ENCODE data around the gene RAD23B. TPM values are rescaled to one million over a fixed set of nuclear protein-coding genes. Genes with fewer than 3 reads are reported as not detected.

RAD23B gene
- total RNA-seq, 2 experiments from 2014 or later: 104 to 106 TPM

DNA sequence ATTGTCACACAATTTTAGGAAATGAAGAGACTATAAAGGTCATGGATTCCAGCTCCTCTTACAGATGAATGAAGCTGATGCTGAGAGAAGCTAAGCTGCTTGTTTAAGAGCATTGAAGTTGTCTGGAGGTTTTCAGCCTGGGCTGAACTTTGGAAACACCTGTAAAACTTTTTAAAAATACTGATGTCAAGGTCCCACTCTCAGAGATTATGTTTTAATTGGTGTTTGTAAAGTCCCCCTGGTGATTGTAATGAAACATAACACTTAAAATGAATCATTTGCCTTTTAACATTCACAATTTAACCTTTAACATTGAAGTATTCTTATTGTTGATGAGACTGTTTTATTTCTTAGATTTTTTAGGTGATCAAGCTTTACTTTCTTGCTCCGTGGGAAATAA lies 16.4 kb downstream of the RAD23B start:
- ChIA-PET POLR2A (no interaction called here), CTCF (interaction anchor here (1.2 kb wide), 2 partner anchors 13 to 43 kb away, joined by 3 to 4 read pairs; no protein-coding TSS in a partner anchor)
- H3K36me3 Mint-ChIP-seq (ENCODE audit: low read depth): peaks cover 16% of the 10 kb centered on the region
- H3K4me1 Mint-ChIP-seq (ENCODE audit: low read depth): peaks cover 27% of the 10 kb centered on the region
- H3K27me3 Mint-ChIP-seq (ENCODE audit: low read depth): no peaks in the 10 kb centered on the region
- ATAC-seq (no peak), DNase-seq (no peak)
- no peak overlapping the region for H3K4me3 Mint-ChIP-seq
- no peak overlapping the region for H3K27ac Mint-ChIP-seq
- H3K9me3 Mint-ChIP-seq (ENCODE audit: insufficient read depth): no peaks in the 10 kb centered on the region

DNA sequence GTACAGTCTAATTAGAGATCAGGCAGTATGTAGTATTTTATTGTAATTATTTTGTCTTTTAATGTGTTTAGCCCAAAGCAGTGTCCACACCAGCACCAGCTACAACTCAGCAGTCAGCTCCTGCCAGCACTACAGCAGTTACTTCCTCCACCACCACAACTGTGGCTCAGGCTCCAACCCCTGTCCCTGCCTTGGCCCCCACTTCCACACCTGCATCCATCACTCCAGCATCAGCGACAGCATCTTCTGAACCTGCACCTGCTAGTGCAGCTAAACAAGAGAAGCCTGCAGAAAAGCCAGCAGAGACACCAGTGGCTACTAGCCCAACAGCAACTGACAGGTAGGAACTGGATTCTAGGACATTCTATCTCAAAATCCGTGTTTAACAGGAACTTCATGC lies 23.2 kb downstream of the RAD23B start:
- POLR2A ChIA-PET: interaction anchor here (2.7 kb wide), 1 partner anchor 23 kb away, joined by 6 read pairs; the partner anchor contains the start of gene RAD23B
- no peak for ATAC-seq
- Mint-ChIP-seq H3K27ac (no peak overlapping the region), H3K27me3 (ENCODE audit: low read depth) (no peaks in the 10 kb centered on the region), H3K4me3 (no peak overlapping the region), H3K36me3 (ENCODE audit: low read depth) (peaks cover 53% of the 10 kb centered on the region), H3K4me1 (ENCODE audit: low read depth) (peaks cover 36% of the 10 kb centered on the region), H3K9me3 (ENCODE audit: insufficient read depth) (no peaks in the 10 kb centered on the region)
- CTCF ChIA-PET: interaction anchor here (0.9 to 1.0 kb wide), 2 partner anchors 9 to 35 kb away, joined by 3 to 4 read pairs; no protein-coding TSS in a partner anchor
- DNase-seq: no peak

DNA sequence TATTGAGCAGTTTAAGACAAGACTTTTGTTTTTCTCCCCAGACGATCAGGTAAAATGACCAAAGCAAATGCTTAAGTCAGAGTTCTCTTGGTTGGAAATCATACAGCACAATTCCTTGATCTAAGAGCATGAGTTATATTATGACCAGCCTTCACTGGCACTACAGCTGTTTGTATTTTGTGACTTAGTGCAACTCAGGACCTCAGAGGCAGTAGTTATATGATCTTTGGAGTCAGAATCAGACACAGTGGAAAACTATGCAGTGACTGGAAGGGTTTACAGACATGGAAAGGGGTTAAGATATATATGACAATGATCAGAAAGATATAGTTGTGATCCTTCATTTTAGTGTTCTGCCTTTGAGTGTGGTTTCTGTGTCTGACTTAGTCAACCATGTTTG lies 24.3 kb downstream of the RAD23B start:
- ChIA-PET POLR2A (interaction anchor here (2.7 kb wide), 1 partner anchor 24 kb away, joined by 6 read pairs; the partner anchor contains the start of gene RAD23B), CTCF (interaction anchor here (1.0 kb wide), 1 partner anchor 34 kb away, joined by 4 read pairs; no protein-coding TSS in a partner anchor)
- H3K36me3 Mint-ChIP-seq (ENCODE audit: low read depth): peaks cover 58% of the 10 kb centered on the region
- DNase-seq (no peak), ATAC-seq (no peak)
- no peak overlapping the region for H3K27ac Mint-ChIP-seq
- H3K4me3 Mint-ChIP-seq: no peak overlapping the region
- H3K9me3 Mint-ChIP-seq (ENCODE audit: insufficient read depth): no peaks in the 10 kb centered on the region
- peaks cover 40% of the 10 kb centered on the region for H3K4me1 Mint-ChIP-seq (ENCODE audit: low read depth)
- H3K27me3 Mint-ChIP-seq (ENCODE audit: low read depth): no peaks in the 10 kb centered on the region

DNA sequence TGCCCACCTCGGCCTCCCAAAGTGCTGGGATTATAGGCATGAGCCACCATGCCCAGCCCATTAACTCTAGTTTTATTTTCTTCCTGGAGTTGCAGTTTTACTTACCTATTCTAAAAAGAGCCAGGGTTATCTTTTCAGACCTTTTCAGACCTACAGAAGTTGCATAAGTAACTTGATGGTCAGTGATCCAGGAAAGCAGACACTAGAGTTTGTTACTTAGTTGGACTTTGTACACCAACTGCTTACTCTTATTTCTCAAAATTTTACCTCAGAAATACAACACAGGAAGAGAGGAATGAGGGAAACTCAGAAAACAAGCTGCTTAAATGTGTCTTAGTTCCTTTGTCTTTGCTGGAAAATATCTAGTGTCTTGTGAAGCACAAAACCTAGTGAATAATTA lies 25.4 kb downstream of the RAD23B start:
- H3K4me1 Mint-ChIP-seq (ENCODE audit: low read depth): peaks cover 47% of the 10 kb centered on the region
- H3K27me3 Mint-ChIP-seq (ENCODE audit: low read depth): no peaks in the 10 kb centered on the region
- ATAC-seq: no peak
- no peak for DNase-seq
- no peaks in the 10 kb centered on the region for H3K9me3 Mint-ChIP-seq (ENCODE audit: insufficient read depth)
- peaks cover 69% of the 10 kb centered on the region for H3K36me3 Mint-ChIP-seq (ENCODE audit: low read depth)
- peak overlapping the region; percentile 67 for H3K27ac Mint-ChIP-seq
- H3K4me3 Mint-ChIP-seq: no peak overlapping the region
- POLR2A ChIA-PET: interaction anchor here (2.7 kb wide), 1 partner anchor 25 kb away, joined by 6 read pairs; the partner anchor contains the start of gene RAD23B
- CTCF ChIA-PET: interaction anchor here (0.6 to 2.2 kb wide), 2 partner anchors 33 to 38 kb away, joined by 3 to 9 read pairs; no protein-coding TSS in a partner anchor

DNA sequence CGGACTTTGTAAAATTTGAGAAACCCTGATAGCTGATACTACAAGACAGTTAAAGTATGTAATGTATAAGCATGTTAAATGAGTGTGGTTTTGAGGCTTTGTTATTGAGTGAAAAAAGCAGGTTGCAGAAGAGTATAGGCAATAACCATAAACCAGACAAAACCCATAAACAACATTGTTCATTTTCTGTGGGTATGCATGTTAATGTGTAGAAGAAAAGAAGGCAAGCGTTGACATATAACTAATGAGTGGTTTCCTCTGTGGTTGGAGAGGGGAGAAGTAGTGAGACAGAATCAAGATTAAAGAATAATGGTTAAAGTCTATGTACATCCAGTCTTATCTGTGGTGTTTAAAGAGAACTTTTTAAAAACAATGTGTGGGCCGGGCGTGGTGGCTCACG lies 26.2 kb downstream of the RAD23B start:
- H3K27me3 Mint-ChIP-seq (ENCODE audit: low read depth): no peaks in the 10 kb centered on the region
- H3K27ac Mint-ChIP-seq: peak overlapping the region; percentile 67
- no peaks in the 10 kb centered on the region for H3K9me3 Mint-ChIP-seq (ENCODE audit: insufficient read depth)
- H3K4me1 Mint-ChIP-seq (ENCODE audit: low read depth): peaks cover 54% of the 10 kb centered on the region
- ATAC-seq (peak; percentile 80), DNase-seq (no peak)
- H3K4me3 Mint-ChIP-seq: no peak overlapping the region
- ChIA-PET CTCF (interaction anchor here (2.2 kb wide), 1 partner anchor 32 kb away, joined by 9 read pairs; no protein-coding TSS in a partner anchor), POLR2A (no interaction called here)
- peaks cover 73% of the 10 kb centered on the region for H3K36me3 Mint-ChIP-seq (ENCODE audit: low read depth)

GRCh38 chr9:107312376-107313050 lies 29.4 kb downstream of the RAD23B start:
- no peak overlapping the region for H3K4me3 Mint-ChIP-seq
- no peaks in the 10 kb centered on the region for H3K27me3 Mint-ChIP-seq (ENCODE audit: low read depth)
- ChIA-PET POLR2A (no interaction called here), CTCF (interaction anchor here (0.6 to 2.0 kb wide), 3 partner anchors 12 to 29 kb away, joined by 3 to 8 read pairs (median 3); no protein-coding TSS in a partner anchor)
- H3K27ac Mint-ChIP-seq: no peak overlapping the region
- no peaks in the 10 kb centered on the region for H3K9me3 Mint-ChIP-seq (ENCODE audit: insufficient read depth)
- no peak for ATAC-seq
- DNase-seq: no peak
- H3K36me3 Mint-ChIP-seq (ENCODE audit: low read depth): peaks cover 77% of the 10 kb centered on the region
- peaks cover 70% of the 10 kb centered on the region for H3K4me1 Mint-ChIP-seq (ENCODE audit: low read depth)

DNA sequence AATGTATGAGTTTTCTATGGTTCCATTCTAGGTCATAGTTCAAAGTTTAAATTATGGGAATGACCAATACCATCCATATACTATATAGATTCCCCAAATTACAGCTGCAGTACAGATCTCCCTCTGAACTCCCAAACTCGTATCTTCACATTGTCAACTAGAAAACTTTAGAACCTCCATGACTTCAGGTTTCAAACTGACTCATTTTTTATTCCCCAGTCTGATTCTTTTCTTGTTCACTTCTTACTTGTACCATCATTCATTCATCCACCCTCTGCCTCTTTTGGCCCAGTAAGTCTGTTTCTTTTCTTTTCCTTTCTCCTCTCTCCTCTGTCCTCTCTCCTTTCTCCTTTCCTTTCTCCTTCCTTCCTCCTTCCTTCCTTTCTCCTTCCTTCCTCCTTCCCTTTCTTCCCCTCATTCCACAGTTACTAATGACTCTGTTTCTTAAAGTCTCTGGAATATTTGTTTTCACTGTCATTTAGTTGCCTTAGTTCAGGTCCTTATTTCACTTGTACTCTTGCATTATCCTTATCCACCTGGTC lies 30.5 kb downstream of the RAD23B start:
- H3K36me3 Mint-ChIP-seq (ENCODE audit: low read depth): peaks cover 79% of the 10 kb centered on the region
- no peak overlapping the region for H3K4me3 Mint-ChIP-seq
- H3K9me3 Mint-ChIP-seq (ENCODE audit: insufficient read depth): no peaks in the 10 kb centered on the region
- ATAC-seq: no peak
- H3K27me3 Mint-ChIP-seq (ENCODE audit: low read depth): no peaks in the 10 kb centered on the region
- DNase-seq: no peak
- ChIA-PET POLR2A (no interaction called here), CTCF (interaction anchor here (2.0 kb wide), 1 partner anchor 27 kb away, joined by 8 read pairs; no protein-coding TSS in a partner anchor)
- peaks cover 74% of the 10 kb centered on the region for H3K4me1 Mint-ChIP-seq (ENCODE audit: low read depth)
- H3K27ac Mint-ChIP-seq: peak overlapping the region; percentile 62

DNA sequence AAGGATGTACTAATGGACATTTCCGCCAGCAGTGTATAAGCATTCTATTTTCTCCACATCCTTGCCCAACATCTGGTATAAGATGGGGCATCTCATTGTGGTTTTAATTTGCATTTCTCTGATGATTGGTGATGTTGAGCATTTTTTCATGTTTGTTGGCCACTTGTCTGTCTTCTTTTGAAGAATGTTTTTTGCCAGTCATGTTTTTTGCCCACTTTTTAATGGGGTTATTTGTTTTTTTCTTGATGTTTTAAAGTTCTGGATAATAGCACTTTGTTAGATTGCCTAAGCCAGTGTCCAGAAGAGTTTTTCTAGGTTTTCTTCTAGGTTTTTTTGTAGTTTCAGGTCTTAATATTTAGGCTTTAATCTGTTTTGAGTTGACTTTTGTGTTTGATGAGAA lies 31.7 kb downstream of the RAD23B start:
- Mint-ChIP-seq H3K27ac (no peak overlapping the region), H3K4me1 (ENCODE audit: low read depth) (peaks cover 62% of the 10 kb centered on the region), H3K4me3 (no peak overlapping the region), H3K36me3 (ENCODE audit: low read depth) (peaks cover 76% of the 10 kb centered on the region), H3K9me3 (ENCODE audit: insufficient read depth) (no peaks in the 10 kb centered on the region), H3K27me3 (ENCODE audit: low read depth) (no peaks in the 10 kb centered on the region)
- ATAC-seq (no peak), DNase-seq (no peak)
- CTCF ChIA-PET: no interaction called here
- POLR2A ChIA-PET: no interaction called here

DNA sequence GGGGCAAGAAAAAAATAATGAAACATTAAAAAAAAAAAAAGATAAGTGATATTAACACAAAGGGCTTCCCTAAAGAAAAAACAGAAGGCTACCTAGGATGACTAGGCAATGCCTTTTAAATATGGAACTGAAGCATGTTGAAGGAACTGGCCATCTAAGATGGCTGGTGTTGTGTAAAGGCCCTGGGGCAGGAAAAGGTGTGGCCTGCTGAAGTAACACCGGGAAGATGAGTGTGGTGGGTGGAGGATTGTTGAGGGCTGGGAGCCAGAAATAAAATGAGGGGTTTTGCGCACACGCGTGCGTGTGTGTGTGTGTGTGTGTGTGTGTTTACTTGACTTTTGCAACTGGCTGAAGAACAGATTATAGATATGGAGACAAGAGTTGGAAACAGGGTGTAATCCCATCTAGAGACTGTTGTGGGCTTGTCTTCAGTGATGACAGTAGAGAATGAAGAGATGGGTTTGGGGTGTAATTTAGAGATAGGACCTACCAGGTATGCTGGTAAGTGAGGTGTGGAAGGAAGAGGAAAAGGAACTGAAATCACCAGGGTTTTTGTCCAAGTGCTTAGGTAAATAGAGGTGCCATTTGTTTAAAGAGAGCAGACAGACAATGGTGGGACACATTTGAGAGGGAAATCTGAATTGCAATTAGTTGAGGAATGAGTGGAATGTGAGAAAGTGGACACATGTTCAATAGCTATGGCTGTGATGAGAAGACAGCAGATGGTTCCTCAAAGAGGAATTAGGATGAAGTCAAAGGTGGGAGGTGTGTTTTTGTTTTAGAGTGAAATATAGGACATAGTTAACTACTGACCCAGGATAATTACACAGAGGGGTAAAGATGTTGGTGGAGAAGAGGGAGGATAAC lies 33.9 kb downstream of the RAD23B start:
- Mint-ChIP-seq H3K4me3 (no peak overlapping the region), H3K27me3 (ENCODE audit: low read depth) (no peaks in the 10 kb centered on the region), H3K4me1 (ENCODE audit: low read depth) (peaks cover 57% of the 10 kb centered on the region), H3K9me3 (ENCODE audit: insufficient read depth) (no peaks in the 10 kb centered on the region), H3K27ac (peak overlapping the region; percentile 16), H3K36me3 (ENCODE audit: low read depth) (peaks cover 70% of the 10 kb centered on the region)
- ChIA-PET CTCF (no interaction called here), POLR2A (no interaction called here)
- DNase-seq: no peak
- no peak for ATAC-seq

DNA sequence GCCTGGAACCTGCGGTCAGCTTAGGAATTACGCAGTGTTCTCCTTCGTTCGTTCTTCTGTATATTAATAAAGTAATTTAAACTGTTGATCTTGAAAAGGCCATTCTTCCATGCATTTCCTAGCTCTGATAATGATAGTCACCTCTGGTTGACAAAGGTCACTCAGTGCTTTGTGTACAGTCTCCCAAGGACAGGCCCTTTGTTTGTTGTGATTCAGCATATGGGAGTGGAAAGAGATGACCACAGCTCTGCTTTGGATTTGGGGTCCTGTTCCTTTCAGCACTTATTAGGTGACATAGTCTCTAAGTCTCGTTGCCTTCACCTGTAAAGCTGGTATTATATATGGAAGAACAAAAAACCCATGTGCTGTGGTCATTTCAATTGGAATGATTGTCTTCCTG lies 39.6 kb downstream of the RAD23B start:
- no peak for DNase-seq
- ChIA-PET POLR2A (interaction anchor here (1.0 kb wide), 1 partner anchor 39 kb away, joined by 4 read pairs; no protein-coding TSS in a partner anchor), CTCF (interaction anchor here (3.5 kb wide), 1 partner anchor 19 kb away, joined by 19 read pairs; no protein-coding TSS in a partner anchor)
- Mint-ChIP-seq H3K9me3 (ENCODE audit: insufficient read depth) (peaks cover 10% of the 10 kb centered on the region), H3K36me3 (ENCODE audit: low read depth) (peaks cover 68% of the 10 kb centered on the region), H3K4me1 (ENCODE audit: low read depth) (peaks cover 14% of the 10 kb centered on the region), H3K27me3 (ENCODE audit: low read depth) (no peaks in the 10 kb centered on the region), H3K4me3 (no peak overlapping the region), H3K27ac (no peak overlapping the region)
- no peak for ATAC-seq

GRCh38 chr9:107323836-107324585 lies 40.9 kb downstream of the RAD23B start:
- ATAC-seq: no peak
- DNase-seq: no peak
- peaks cover 4% of the 10 kb centered on the region for H3K4me1 Mint-ChIP-seq (ENCODE audit: low read depth)
- POLR2A ChIA-PET: no interaction called here
- H3K36me3 Mint-ChIP-seq (ENCODE audit: low read depth): peaks cover 69% of the 10 kb centered on the region
- CTCF ChIA-PET: interaction anchor here (1.1 to 3.5 kb wide), 2 partner anchors 18 to 19 kb away, joined by 6 to 19 read pairs; no protein-coding TSS in a partner anchor
- H3K27ac Mint-ChIP-seq: no peak overlapping the region
- H3K9me3 Mint-ChIP-seq (ENCODE audit: insufficient read depth): peaks cover 10% of the 10 kb centered on the region
- H3K4me3 Mint-ChIP-seq: no peak overlapping the region
- H3K27me3 Mint-ChIP-seq (ENCODE audit: low read depth): no peaks in the 10 kb centered on the region

All from activated CD8-positive, alpha-beta T cell treated with anti-CD3 and anti-CD28 coated beads, Interleukin-2, amount 10 ng/mL, durations not matched to agents 7 days and 5 days (primary cell).